CD14-positive monocyte (primary cell): ENCODE data around the gene AIPL1. TPM values are rescaled to one million over a fixed set of nuclear protein-coding genes. Genes with fewer than 3 reads are reported as not detected.

Experiments
- DNase-seq, 3 donors: peaks; one replicate each; pipeline ENCODE4 v3.0.0-alpha.2; 2011 to 2022
- H2AFZ ChIP-seq: 2 replicates; pipeline ENCODE4 v1.6.0; 2012; ENCODE audit warnings: mild to moderate bottlenecking, low read depth, low read length, inconsistent platforms; ENCODE audit not compliant: insufficient read depth, poor library complexity, severe bottlenecking
- H3K27ac ChIP-seq, 2 donors: 1 replicate in 1 of 2; 2 replicates in 1 of 2; pipeline ENCODE4 v1.5.1; 2012 to 2013; ENCODE audit warnings: low read length in 2 of 2, control low read depth in 1 of 2, inconsistent platforms in 1 of 2, low read depth in 1 of 2, mild to moderate bottlenecking in 1 of 2
- H3K27me3 ChIP-seq, 2 donors: one replicate each; pipeline versions ENCODE4 v1.6.0 to v1.6.1; 2011 to 2013; ENCODE audit warnings: low read length in 2 of 2; ENCODE audit not compliant: control insufficient read depth in 2 of 2, insufficient read depth in 2 of 2
- H3K36me3 ChIP-seq, 2 donors: replicated peaks in 1 of 2; 1 replicate in 1 of 2; 2 replicates in 1 of 2; pipeline versions ENCODE4 v1.5.1 to v1.6.1; 2012 to 2013; ENCODE audit warnings: low read length in 2 of 2, control low read depth in 1 of 2, inconsistent platforms in 1 of 2, mild to moderate bottlenecking in 1 of 2; ENCODE audit not compliant: insufficient read depth in 2 of 2, control insufficient read depth in 1 of 2
- H3K4me1 ChIP-seq, 2 donors: 1 replicate in 1 of 2; 2 replicates in 1 of 2; pipeline versions ENCODE4 v1.5.1 to v1.6.1; 2012 to 2013; ENCODE audit warnings: low read length in 2 of 2, control low read depth in 1 of 2, inconsistent platforms in 1 of 2, mild to moderate bottlenecking in 1 of 2, moderate library complexity in 1 of 2; ENCODE audit not compliant: insufficient read depth in 2 of 2, control insufficient read depth in 1 of 2
- H3K4me2 ChIP-seq: replicated peaks from 2 replicates; pipeline ENCODE3; 2012; ENCODE audit warnings: low read length, moderate library complexity, mild to moderate bottlenecking; ENCODE audit not compliant: poor library complexity, severe bottlenecking; ENCODE audit errors: extremely low read depth
- H3K4me3 ChIP-seq, 3 experiments: fragments of 200-600 bp in 1 of 3; sonication (generic) in 1 of 3; replicated peaks in 1 of 3; 1 replicate in 2 of 3; 2 replicates in 1 of 3; pipeline ENCODE4 v1.5.1; 2011 to 2013; ENCODE audit warnings: low read length in 3 of 3, mild to moderate bottlenecking in 3 of 3, control low read depth in 2 of 3, low read depth in 2 of 3, inconsistent platforms in 1 of 3, moderate library complexity in 1 of 3
- H3K79me2 ChIP-seq: 2 replicates; pipeline ENCODE4 v1.6.0; 2012; ENCODE audit warnings: mild to moderate bottlenecking, control low read depth, inconsistent platforms, low read length, moderate library complexity; ENCODE audit not compliant: insufficient read depth
- H3K9ac ChIP-seq: 2 replicates; pipeline ENCODE4 v1.6.0; 2017; ENCODE audit warnings: low read length, mild to moderate bottlenecking; ENCODE audit not compliant: insufficient read depth, poor library complexity, severe bottlenecking
- H3K9me3 ChIP-seq, 2 donors: replicated peaks in 1 of 2; 1 replicate in 1 of 2; 2 replicates in 1 of 2; pipeline versions ENCODE4 v1.5.1 to v1.6.1; 2012 to 2013; ENCODE audit warnings: low read length in 2 of 2, control low read depth in 1 of 2; ENCODE audit not compliant: control insufficient read depth in 1 of 2, insufficient read depth in 1 of 2
- H4K20me1 ChIP-seq: 2 replicates; pipeline ENCODE4 v1.6.0; 2012; ENCODE audit warnings: mild to moderate bottlenecking, low read length, control low read depth, moderate library complexity; ENCODE audit not compliant: insufficient read depth
- H3K27ac Mint-ChIP-seq, 7 donors: one replicate each; pipeline ENCODE4 v1.8.0; 2020; ENCODE audit warnings: mild to moderate bottlenecking in 7 of 7, mixed read lengths in 7 of 7, moderate library complexity in 6 of 7, inconsistent platforms in 2 of 7
- H3K27me3 Mint-ChIP-seq, 3 donors: one replicate each; pipeline ENCODE4 v1.8.0; 2021 to 2022; ENCODE audit warnings: low read depth in 3 of 3, mild to moderate bottlenecking in 3 of 3, mixed read lengths in 3 of 3, moderate library complexity in 3 of 3, inconsistent platforms in 1 of 3
- H3K36me3 Mint-ChIP-seq, 2 donors: one replicate each; pipeline ENCODE4 v1.8.0; 2020; ENCODE audit warnings: mixed read lengths in 2 of 2, inconsistent platforms in 1 of 2, mild to moderate bottlenecking in 1 of 2
- H3K4me1 Mint-ChIP-seq: one replicate; pipeline ENCODE4 v1.8.0; 2020; ENCODE audit warnings: mild to moderate bottlenecking, mixed read lengths
- H3K4me3 Mint-ChIP-seq, 2 donors: one replicate each; pipeline ENCODE4 v1.8.0; 2020; ENCODE audit warnings: mild to moderate bottlenecking in 2 of 2, mixed read lengths in 2 of 2, moderate library complexity in 1 of 2
- H3K9me3 Mint-ChIP-seq, 7 donors: one replicate each; pipeline ENCODE4 v1.8.0; 2020 to 2022; ENCODE audit warnings: mixed read lengths in 7 of 7, mild to moderate bottlenecking in 6 of 7, moderate library complexity in 6 of 7, inconsistent platforms in 2 of 7
- CTCF ChIP-seq: fragments of 200-600 bp; IDR thresholded peaks from one replicate; pipeline ENCODE4 v1.8.0; 2022; ENCODE audit warnings: antibody characterized with exemption, mild to moderate bottlenecking
- WGBS: methylation state at CpG from one replicate; pipeline ENCODE4 v1.1.5; 2013; ENCODE audit warnings: missing lambda C conversion rate; ENCODE audit not compliant: insufficient coverage; 5-methylcytosine and 5-hydroxymethylcytosine counted together
- intact Hi-C, 2 donors: fragments of 100-400 bp; cut with micrococcal nuclease; formaldehyde crosslinking; loops; one replicate each; pipeline versions ENCODE4 v1.15.0 to v1.15.1; 2023
- polyA plus RNA-seq, 3 donors: library from polyadenylated mRNA; depleted of rRNA in 1 of 3; unstranded in 2 of 3; stranded (reverse) in 1 of 3; fragments of 300-500 nt in 2 of 3; fragments of >200 nt in 1 of 3; fragmentation: Illumina TruSeq in 2 of 3; gene quantifications; 1 replicate in 2 of 3; 2 replicates in 1 of 3; pipeline ENCODE4 v1.2.3, GENCODE V29; 2012 to 2021

AIPL1 gene
- polyA plus RNA-seq, 3 donors: not detected

- Mint-ChIP-seq H3K9me3 (peaks cover 0 to 3% (median 0%) of the 10 kb centered on the region in 7 donors), H3K27me3 (peaks cover 39 to 68% (median 46%) of the 10 kb centered on the region in 3 donors), H3K4me3 (no peak overlapping the region), H3K27ac (no peak overlapping the region), H3K36me3 (no peaks in the 10 kb centered on the region), H3K4me1 (peaks cover 15% of the 10 kb centered on the region)
- H3K4me3 ChIP-seq: no peak overlapping the region
- TF ChIP-seq CTCF: no peak
- H3K27ac ChIP-seq: no peak overlapping the region
- WGBS: 75% methylated on average over 12 of the region's 13 CpGs
- peaks cover 7 to 11% of the 10 kb centered on the region in 2 donors for H3K4me1 ChIP-seq
- H3K36me3 ChIP-seq: no peaks in the 10 kb centered on the region
- H3K79me2 ChIP-seq: no peaks in the 10 kb centered on the region
- H3K4me2 ChIP-seq: no peak overlapping the region
- no peak overlapping the region for H3K9ac ChIP-seq
- intact Hi-C loops: loop anchor here (2.0 to 10.0 kb wide), 3 partner anchors 718 to 836 kb away; no protein-coding TSS in a partner anchor
- H3K9me3 ChIP-seq: no peaks in the 10 kb centered on the region
- DNase-seq: no peak
- no peak overlapping the region for H2AFZ ChIP-seq
- no peaks in the 10 kb centered on the region for H4K20me1 ChIP-seq
- H3K27me3 ChIP-seq: peaks cover 0 to 59% of the 10 kb centered on the region in 2 donors
Observed at GRCh38 chr17:6422654-6423241, 12.2 kb downstream of the AIPL1 start.

- Histone ChIP-seq H3K27me3 (peaks cover 0 to 58% of the 10 kb centered on the region in 2 donors), H3K27ac (no peak overlapping the region), H3K9ac (no peak overlapping the region), H3K4me1 (peaks cover 0 to 3% of the 10 kb centered on the region in 2 donors), H3K4me2 (no peak overlapping the region), H3K9me3 (no peaks in the 10 kb centered on the region), H3K36me3 (no peaks in the 10 kb centered on the region), H3K79me2 (no peaks in the 10 kb centered on the region), H3K4me3 (no peak overlapping the region), H2AFZ (no peak overlapping the region), H4K20me1 (no peaks in the 10 kb centered on the region)
- intact Hi-C loops: loop anchor here (2.0 to 10.0 kb wide), 3 partner anchors 717 to 835 kb away; no protein-coding TSS in a partner anchor
- peak; percentile 86 for TF ChIP-seq CTCF
- Mint-ChIP-seq H3K4me3 (peak overlapping the region in 1 of 2 donors; percentile 67), H3K27ac (no peak overlapping the region), H3K4me1 (peaks cover 8% of the 10 kb centered on the region), H3K36me3 (no peaks in the 10 kb centered on the region), H3K9me3 (peaks cover 0 to 3% (median 0%) of the 10 kb centered on the region in 7 donors), H3K27me3 (peaks cover 39 to 68% (median 43%) of the 10 kb centered on the region in 3 donors)
- 2% methylated on average over 9 of the region's 13 CpGs for WGBS
- peak; percentile 73 to 82 (median 77) for DNase-seq
Observed at GRCh38 chr17:6421700-6422604, 13.0 kb downstream of the AIPL1 start.
